Measurements from ENCODE around the gene ANKRD17. TPM values are rescaled to one million over a fixed set of nuclear protein-coding genes. Genes with fewer than 3 reads are reported as not detected.

Gene ANKRD17
- total RNA-seq, 1 donor, result 49.9 TPM

- Histone ChIP-seq H3K27ac (ENCODE audit: low read depth, low read length) (no peak overlapping the region), H3K4me2 (ENCODE audit: insufficient read depth, low read length) (no peak overlapping the region), H2AFZ (ENCODE audit: low read length) (no peak overlapping the region), H3K9me3 (ENCODE audit: low read depth, low read length) (no peaks in the 10 kb centered on the region), H3K4me3 (ENCODE audit: insufficient read depth, low read length) (no peak overlapping the region), H3K27me3 (ENCODE audit: insufficient read depth, low read length) (no peaks in the 10 kb centered on the region), H3K36me3 (ENCODE audit: insufficient read depth, low read length) (no peaks in the 10 kb centered on the region), H4K20me1 (ENCODE audit: insufficient read depth, low read length) (peaks cover 61% of the 10 kb centered on the region), H3K79me2 (ENCODE audit: insufficient read depth, low read length) (peaks cover 99% of the 10 kb centered on the region), H3K4me1 (ENCODE audit: insufficient read depth, low read length) (peaks cover 6% of the 10 kb centered on the region)
- peak; percentile 39 for TF ChIP-seq CTCF (IDR thresholded peaks at IDR 0.05; ENCODE audit: extremely low read depth, low read depth, low read length)
- DNase-seq (ENCODE audit: insufficient read length, low spot score, missing footprints), result no peak
These were observed 7.2 kb downstream of the ANKRD17 start for GRCh38 chr4:73251384-73251783.

- Histone ChIP-seq H3K27me3 (ENCODE audit: insufficient read depth, low read length) (no peaks in the 10 kb centered on the region), H3K9me3 (ENCODE audit: low read depth, low read length) (no peaks in the 10 kb centered on the region), H2AFZ (ENCODE audit: low read length) (no peak overlapping the region), H3K36me3 (ENCODE audit: insufficient read depth, low read length) (no peaks in the 10 kb centered on the region), H3K4me1 (ENCODE audit: insufficient read depth, low read length) (no peaks in the 10 kb centered on the region), H3K4me2 (ENCODE audit: insufficient read depth, low read length) (no peak overlapping the region), H4K20me1 (ENCODE audit: insufficient read depth, low read length) (peaks cover 62% of the 10 kb centered on the region), H3K27ac (ENCODE audit: low read depth, low read length) (no peak overlapping the region), H3K79me2 (ENCODE audit: insufficient read depth, low read length) (peaks cover 99% of the 10 kb centered on the region), H3K4me3 (ENCODE audit: insufficient read depth, low read length) (no peak overlapping the region)
- no peak for TF ChIP-seq CTCF (IDR thresholded peaks at IDR 0.05; ENCODE audit: extremely low read depth, low read depth, low read length)
- no peak for DNase-seq (ENCODE audit: insufficient read length, low spot score, missing footprints)
These were observed 8.0 kb downstream of the ANKRD17 start for GRCh38 chr4:73250642-73251041.

- H3K4me3 ChIP-seq (ENCODE audit: insufficient read depth, low read length), result no peak overlapping the region
- H3K9me3 ChIP-seq (ENCODE audit: low read depth, low read length), result no peaks in the 10 kb centered on the region
- H2AFZ ChIP-seq (ENCODE audit: low read length), result no peak overlapping the region
- no peaks in the 10 kb centered on the region for H3K36me3 ChIP-seq (ENCODE audit: insufficient read depth, low read length)
- H3K4me1 ChIP-seq (ENCODE audit: insufficient read depth, low read length), result no peaks in the 10 kb centered on the region
- H3K27me3 ChIP-seq (ENCODE audit: insufficient read depth, low read length), result no peaks in the 10 kb centered on the region
- H3K4me2 ChIP-seq (ENCODE audit: insufficient read depth, low read length), result no peak overlapping the region
- DNase-seq (ENCODE audit: insufficient read length, low spot score, missing footprints), result no peak
- H4K20me1 ChIP-seq (ENCODE audit: insufficient read depth, low read length), result peaks cover 76% of the 10 kb centered on the region
- peaks cover 99% of the 10 kb centered on the region for H3K79me2 ChIP-seq (ENCODE audit: insufficient read depth, low read length)
- no peak overlapping the region for H3K27ac ChIP-seq (ENCODE audit: low read depth, low read length)
- no peak for TF ChIP-seq CTCF (IDR thresholded peaks at IDR 0.05; ENCODE audit: extremely low read depth, low read depth, low read length)
These were observed 9.8 kb downstream of the ANKRD17 start for GRCh38 chr4:73248821-73249220.

GRCh38 chr4:73248416-73248815 lies 10.2 kb downstream of the ANKRD17 start:
- H4K20me1 ChIP-seq (ENCODE audit: insufficient read depth, low read length), result peaks cover 78% of the 10 kb centered on the region
- H3K36me3 ChIP-seq (ENCODE audit: insufficient read depth, low read length), result no peaks in the 10 kb centered on the region
- no peak overlapping the region for H3K4me3 ChIP-seq (ENCODE audit: insufficient read depth, low read length)
- H3K9me3 ChIP-seq (ENCODE audit: low read depth, low read length), result no peaks in the 10 kb centered on the region
- H3K27ac ChIP-seq (ENCODE audit: low read depth, low read length), result no peak overlapping the region
- H3K79me2 ChIP-seq (ENCODE audit: insufficient read depth, low read length), result peaks cover 99% of the 10 kb centered on the region
- TF ChIP-seq CTCF (IDR thresholded peaks at IDR 0.05; ENCODE audit: extremely low read depth, low read depth, low read length), result no peak
- H3K4me2 ChIP-seq (ENCODE audit: insufficient read depth, low read length), result no peak overlapping the region
- H3K4me1 ChIP-seq (ENCODE audit: insufficient read depth, low read length), result no peaks in the 10 kb centered on the region
- H2AFZ ChIP-seq (ENCODE audit: low read length), result no peak overlapping the region
- DNase-seq (ENCODE audit: insufficient read length, low spot score, missing footprints), result no peak
- no peaks in the 10 kb centered on the region for H3K27me3 ChIP-seq (ENCODE audit: insufficient read depth, low read length)

Measured in osteoblast (primary cell).